Cardiac muscle cell (in vitro differentiated cells and primary cell): ENCODE measurements around the gene INPP5A. TPM values are rescaled to one million over a fixed set of nuclear protein-coding genes. Genes with fewer than 3 reads are reported as not detected.

Experiments
- DNase-seq, 2 donors: peaks; one replicate each; pipeline versions ENCODE4 v3.0.0 to v3.0.0-alpha.2; 2010 to 2017; ENCODE audit warnings: low read depth in 1 of 2, low spot score in 1 of 2
- H3K27ac ChIP-seq: fragments of 200-600 bp; sonication (generic); 2 replicates; pipeline ENCODE4 v1.5.1; 2016
- H3K27me3 ChIP-seq: fragments of 200-600 bp; sonication (generic); 2 replicates; pipeline ENCODE4 v1.6.0; 2016; ENCODE audit warnings: control low read depth
- H3K36me3 ChIP-seq: fragments of 200-600 bp; sonication (generic); 2 replicates; pipeline ENCODE4 v1.5.1; 2016; ENCODE audit warnings: control low read depth
- H3K4me1 ChIP-seq: fragments of 200-600 bp; sonication (generic); 2 replicates; pipeline ENCODE4 v1.8.1; 2017; ENCODE audit warnings: low read depth, mild to moderate bottlenecking, mixed run types
- H3K4me3 ChIP-seq: fragments of 200-600 bp; sonication (generic); 2 replicates; pipeline ENCODE4 v1.5.1; 2016; ENCODE audit warnings: mild to moderate bottlenecking
- H3K9me3 ChIP-seq: fragments of 200-600 bp; sonication (generic); 2 replicates; pipeline ENCODE4 v1.5.1; 2017; ENCODE audit warnings: low read depth, mild to moderate bottlenecking, control low read depth
- polyA plus RNA-seq: library from polyadenylated mRNA; unstranded; fragments of >200 nt; fragmentation: Nextera tagmentation; extraction: Ambion mirVana; gene quantifications from 2 replicates; pipeline ENCODE4 v1.2.1, GENCODE V29; 2016
- total RNA-seq: library from RNA; depleted of rRNA; stranded (reverse); fragments of >200 nt; gene quantifications from 2 replicates; pipeline ENCODE4 v1.2.3, GENCODE V29; 2016
- TF ChIP-seq, protein P1 (sequence below): IDR thresholded peaks from 2 replicates; pipeline ENCODE4 v1.5.1; 2012; ENCODE audit warnings: low read depth, mild to moderate bottlenecking, low read length

The INPP5A gene
- total and polyA plus RNA-seq, 2 experiments from 2014 or later, result 87.0 to 90.4 TPM

DNA sequence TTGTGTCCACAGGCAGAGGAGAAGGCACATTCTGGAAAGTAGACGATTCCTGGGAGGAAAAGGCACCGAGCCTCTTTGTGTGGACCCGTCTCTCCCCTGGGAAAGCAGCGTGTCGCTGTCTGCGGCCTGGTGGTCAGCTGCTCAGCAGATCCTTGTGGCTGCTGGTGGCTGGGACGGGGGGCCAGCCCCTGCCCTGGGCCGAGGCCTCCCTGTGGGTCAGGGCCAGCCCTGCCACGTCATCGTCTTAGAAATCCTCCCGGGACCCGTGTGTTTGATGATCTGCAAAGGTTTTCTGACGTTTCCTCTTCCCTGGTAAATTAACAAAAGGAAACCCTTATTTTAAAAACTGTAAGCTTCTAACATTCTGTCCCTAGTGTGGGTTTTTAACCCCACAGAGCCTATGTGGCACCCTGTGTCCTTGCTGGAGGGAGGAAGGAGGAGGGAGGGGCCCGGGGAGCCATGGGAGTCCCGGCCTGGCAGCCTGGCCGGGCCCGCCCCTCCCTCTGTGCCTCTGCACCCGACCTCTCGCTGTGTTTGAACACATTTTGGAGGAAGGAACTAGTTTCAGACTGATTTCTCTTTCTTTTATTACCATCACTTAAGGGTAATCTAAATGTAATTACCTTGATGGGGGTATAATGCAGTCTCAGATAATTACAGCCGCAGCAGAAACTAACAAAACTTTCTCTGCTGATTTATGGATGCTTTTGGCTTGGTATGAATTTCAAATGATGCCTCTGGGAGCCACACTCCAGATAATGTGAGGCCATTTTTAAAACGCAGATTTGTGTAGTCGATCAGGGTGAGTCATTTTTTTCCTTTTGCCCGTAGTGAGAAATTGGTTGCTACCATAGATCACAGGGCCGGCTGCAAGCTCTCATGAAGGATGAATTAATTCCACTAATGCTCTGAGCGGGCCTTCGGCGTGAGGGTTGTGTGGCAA lies 162.8 kb downstream of the INPP5A start:
- TF ChIP-seq, protein P1, sequence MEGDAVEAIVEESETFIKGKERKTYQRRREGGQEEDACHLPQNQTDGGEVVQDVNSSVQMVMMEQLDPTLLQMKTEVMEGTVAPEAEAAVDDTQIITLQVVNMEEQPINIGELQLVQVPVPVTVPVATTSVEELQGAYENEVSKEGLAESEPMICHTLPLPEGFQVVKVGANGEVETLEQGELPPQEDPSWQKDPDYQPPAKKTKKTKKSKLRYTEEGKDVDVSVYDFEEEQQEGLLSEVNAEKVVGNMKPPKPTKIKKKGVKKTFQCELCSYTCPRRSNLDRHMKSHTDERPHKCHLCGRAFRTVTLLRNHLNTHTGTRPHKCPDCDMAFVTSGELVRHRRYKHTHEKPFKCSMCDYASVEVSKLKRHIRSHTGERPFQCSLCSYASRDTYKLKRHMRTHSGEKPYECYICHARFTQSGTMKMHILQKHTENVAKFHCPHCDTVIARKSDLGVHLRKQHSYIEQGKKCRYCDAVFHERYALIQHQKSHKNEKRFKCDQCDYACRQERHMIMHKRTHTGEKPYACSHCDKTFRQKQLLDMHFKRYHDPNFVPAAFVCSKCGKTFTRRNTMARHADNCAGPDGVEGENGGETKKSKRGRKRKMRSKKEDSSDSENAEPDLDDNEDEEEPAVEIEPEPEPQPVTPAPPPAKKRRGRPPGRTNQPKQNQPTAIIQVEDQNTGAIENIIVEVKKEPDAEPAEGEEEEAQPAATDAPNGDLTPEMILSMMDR, result no peak
- H3K4me1 ChIP-seq, result no peaks in the 10 kb centered on the region
- no peaks in the 10 kb centered on the region for H3K36me3 ChIP-seq
- peak in 1 of 2 donors; percentile 55 for DNase-seq
- no peaks in the 10 kb centered on the region for H3K27me3 ChIP-seq
- H3K4me3 ChIP-seq, result no peak overlapping the region
- H3K9me3 ChIP-seq, result no peaks in the 10 kb centered on the region
- H3K27ac ChIP-seq, result no peak overlapping the region

DNA sequence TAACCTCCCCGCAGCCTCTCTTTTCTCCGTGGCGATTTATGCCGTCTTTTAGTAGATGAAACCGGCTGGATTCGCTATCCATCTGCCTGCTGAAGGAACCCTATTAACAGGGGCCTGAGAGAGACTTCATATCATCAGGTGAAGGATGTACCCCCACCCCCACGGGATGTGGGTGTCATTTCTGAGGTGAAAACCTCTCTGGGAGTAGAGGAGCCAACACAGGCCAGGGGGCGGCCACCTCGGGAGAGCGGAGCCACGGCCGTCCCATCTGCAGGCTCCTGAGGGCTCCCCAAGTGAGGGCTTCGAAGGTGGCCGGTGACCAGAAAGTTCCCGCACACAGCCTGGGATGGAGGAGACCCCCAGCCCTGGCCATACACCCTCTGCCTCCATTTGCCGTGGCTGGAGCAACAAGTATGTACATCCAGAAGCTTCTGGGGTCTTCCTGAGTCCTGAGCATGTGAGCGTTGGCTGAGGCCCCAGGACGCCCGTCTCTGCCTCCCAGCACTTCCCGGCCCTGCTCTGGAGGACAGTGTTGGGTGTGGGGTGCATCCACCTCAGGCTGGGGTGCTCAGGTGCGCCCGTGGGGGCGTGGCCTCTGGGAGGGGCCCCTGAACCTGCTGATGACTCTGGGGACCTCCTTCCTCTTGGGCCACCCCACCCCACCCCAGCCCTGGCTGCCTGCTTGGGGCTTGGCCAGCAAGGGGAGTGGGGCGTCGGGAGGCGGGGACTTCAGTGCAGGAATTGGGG lies 163.7 kb downstream of the INPP5A start:
- no peaks in the 10 kb centered on the region for H3K27me3 ChIP-seq
- DNase-seq, result no peak
- no peaks in the 10 kb centered on the region for H3K36me3 ChIP-seq
- H3K4me1 ChIP-seq, result no peaks in the 10 kb centered on the region
- no peaks in the 10 kb centered on the region for H3K9me3 ChIP-seq
- no peak overlapping the region for H3K27ac ChIP-seq
- no peak overlapping the region for H3K4me3 ChIP-seq
- TF ChIP-seq, protein P1, result no peak

DNA sequence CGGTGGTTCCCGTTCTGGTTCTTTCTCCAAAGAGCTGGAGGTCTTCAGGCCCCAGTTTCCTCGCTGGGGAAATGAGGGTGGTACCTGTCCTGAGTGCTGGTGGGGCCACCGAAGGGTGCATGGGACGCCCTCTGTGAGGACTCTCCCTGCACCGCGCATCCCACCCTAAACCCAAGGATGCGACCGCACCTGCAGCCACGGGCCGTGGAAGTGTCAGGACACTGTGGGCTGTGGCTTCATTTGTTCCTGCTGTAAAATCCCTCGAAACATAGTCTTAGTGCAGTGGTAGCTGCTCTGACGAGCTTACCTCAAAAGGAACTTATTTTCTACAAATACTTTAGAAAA lies 164.2 kb downstream of the INPP5A start:
- DNase-seq, result no peak
- Histone ChIP-seq H3K4me3 (no peak overlapping the region), H3K27me3 (no peaks in the 10 kb centered on the region), H3K9me3 (no peaks in the 10 kb centered on the region), H3K4me1 (no peaks in the 10 kb centered on the region), H3K27ac (no peak overlapping the region), H3K36me3 (no peaks in the 10 kb centered on the region)
- TF ChIP-seq, protein P1, result no peak

DNA sequence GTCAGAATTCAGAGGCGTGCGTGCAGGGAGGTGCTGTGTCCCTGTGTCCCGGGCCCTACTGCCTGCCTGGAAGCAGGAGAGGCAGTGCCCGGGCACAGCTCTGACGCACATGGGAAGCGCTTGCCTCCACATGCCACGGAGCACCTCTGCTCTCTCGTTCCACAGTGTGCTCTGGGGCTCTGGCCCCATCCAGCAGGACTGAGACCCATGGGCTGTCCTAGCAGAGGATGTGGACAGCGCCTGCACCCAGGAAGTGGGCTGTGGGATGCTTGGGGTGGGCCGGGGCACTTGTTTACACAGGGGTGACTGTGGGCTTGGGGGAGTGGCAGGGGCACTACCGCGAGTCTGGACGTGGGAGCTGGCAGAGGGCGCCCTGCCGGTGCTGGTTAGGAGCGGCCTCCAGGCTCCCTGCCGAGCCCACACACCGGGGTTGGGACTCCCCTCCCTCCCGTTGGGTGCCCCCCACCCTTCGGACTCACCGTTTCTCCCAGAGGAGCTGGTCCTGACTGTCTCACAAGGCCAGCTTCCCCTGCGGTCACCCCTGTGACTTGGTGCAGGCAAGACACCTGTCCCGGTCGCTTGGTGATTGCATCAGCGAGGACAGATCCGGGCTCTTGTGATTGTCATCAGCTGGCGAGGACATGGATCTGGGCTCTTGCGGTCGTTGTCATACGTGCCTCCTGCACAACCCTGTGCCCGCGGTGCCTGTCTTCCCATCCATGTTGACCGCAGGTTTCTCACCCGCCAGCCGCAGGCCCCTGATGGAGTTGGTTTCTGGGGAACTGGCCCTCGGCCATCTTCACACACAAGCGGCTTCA lies 165.2 kb downstream of the INPP5A start:
- TF ChIP-seq, protein P1, result no peak
- DNase-seq, result no peak
- H3K4me1 ChIP-seq, result no peaks in the 10 kb centered on the region
- no peaks in the 10 kb centered on the region for H3K36me3 ChIP-seq
- no peaks in the 10 kb centered on the region for H3K27me3 ChIP-seq
- no peak overlapping the region for H3K4me3 ChIP-seq
- H3K27ac ChIP-seq, result no peak overlapping the region
- H3K9me3 ChIP-seq, result no peaks in the 10 kb centered on the region

DNA sequence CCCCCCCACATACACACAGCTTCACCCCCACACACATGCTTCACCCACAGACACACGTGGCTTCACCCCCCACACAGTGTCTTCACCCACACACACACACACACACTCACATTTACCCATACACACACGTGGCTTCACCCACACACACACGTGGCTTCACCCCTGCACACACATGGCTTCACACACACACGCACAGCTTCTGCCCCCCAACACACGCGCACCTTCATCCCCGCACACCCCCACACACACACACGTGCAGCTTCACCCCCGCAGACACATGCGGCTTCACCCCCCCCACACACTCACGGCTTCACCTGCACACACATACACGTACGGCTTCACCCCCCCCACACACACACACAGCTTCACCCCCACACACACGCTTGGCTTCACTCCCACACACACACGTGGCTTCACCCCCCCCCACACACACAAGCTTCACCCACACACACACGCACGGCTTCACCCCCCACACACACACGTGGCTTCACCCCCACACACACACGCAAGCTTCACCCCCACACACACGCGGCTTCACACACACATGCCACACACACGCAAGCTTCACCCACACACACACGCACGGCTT lies 165.9 kb downstream of the INPP5A start:
- Histone ChIP-seq H3K4me1 (no peaks in the 10 kb centered on the region), H3K27ac (no peak overlapping the region), H3K27me3 (no peaks in the 10 kb centered on the region), H3K4me3 (no peak overlapping the region), H3K9me3 (no peaks in the 10 kb centered on the region), H3K36me3 (no peaks in the 10 kb centered on the region)
- no peak for DNase-seq
- TF ChIP-seq, protein P1, result no peak
